Ishikawa (cell line): ENCODE results near the gene DIP2C.

Experiments
- CREB1 ChIP-seq: IDR thresholded peaks from 2 replicates; pipeline ENCODE4 v1.6.1; 2012; ENCODE audit warnings: low read depth
- EP300 ChIP-seq: IDR thresholded peaks from 2 replicates; pipeline ENCODE4 v1.6.1; 2012; ENCODE audit warnings: borderline replicate concordance
- TCF12 ChIP-seq: IDR thresholded peaks from 2 replicates; pipeline ENCODE4 v1.6.1; 2012; ENCODE audit warnings: low read depth
- YY1 ChIP-seq: IDR thresholded peaks from 2 replicates; pipeline ENCODE4 v1.6.1; 2012; ENCODE audit warnings: low read depth

- TF ChIP-seq TCF12 (no peak), EP300 (no peak), CREB1 (no peak), YY1 (no peak)
These were observed 39.7 kb upstream of the DIP2C start for GRCh38 chr10:729213-729612.
